Esophagus muscularis mucosa (tissue), 4 donors: ENCODE measurements around the gene SPAG16. TPM values are rescaled to one million over a fixed set of nuclear protein-coding genes. Genes with fewer than 3 reads are reported as not detected.

Source experiments
- DNase-seq: peaks from one replicate; pipeline ENCODE4 v3.0.0-alpha.2; 2017; ENCODE audit errors: extremely low spot score
- H3K27ac ChIP-seq, 4 donors: fragments of 200-600 bp; sonication (generic); replicated peaks in 1 of 4; 1 replicate in 3 of 4; 2 replicates in 1 of 4; pipeline ENCODE4 v1.5.1; 2016 to 2019; ENCODE audit warnings: mild to moderate bottlenecking in 1 of 4
- H3K27me3 ChIP-seq, 4 donors: fragments of 200-600 bp; sonication (generic); one replicate each; pipeline versions ENCODE4 v1.5.1 to v1.6.0; 2016 to 2019
- H3K36me3 ChIP-seq, 4 donors: fragments of 200-600 bp; sonication (generic); one replicate each; pipeline ENCODE4 v1.5.1; 2016 to 2019
- H3K4me1 ChIP-seq, 4 donors: fragments of 200-600 bp; sonication (generic); one replicate each; pipeline ENCODE4 v1.5.1; 2016 to 2019
- H3K4me3 ChIP-seq, 4 donors: fragments of 200-600 bp; sonication (generic); 1 replicate in 2 of 4; 2 replicates in 2 of 4; pipeline ENCODE4 v1.5.1; 2016 to 2019; ENCODE audit warnings: mild to moderate bottlenecking in 4 of 4, moderate library complexity in 1 of 4
- H3K9me3 ChIP-seq, 4 donors: fragments of 200-600 bp; sonication (generic); 1 replicate in 3 of 4; 2 replicates in 1 of 4; pipeline ENCODE4 v1.5.1; 2016 to 2019
- CTCF ChIP-seq, 3 experiments: fragments of 200-600 bp in 2 of 3; fragments of 450-650 bp in 1 of 3; sonication (generic) in 2 of 3; IDR thresholded peaks; one replicate each; pipeline ENCODE4 v1.5.1; 2017 to 2019; ENCODE audit warnings: antibody characterized with exemption in 3 of 3, mild to moderate bottlenecking in 2 of 3, moderate library complexity in 1 of 3
- EP300 ChIP-seq: sonication (generic); formaldehyde crosslinking; IDR thresholded peaks from one replicate; pipeline ENCODE4 v1.6.1; 2017; ENCODE audit warnings: antibody characterized with exemption
- POLR2A ChIP-seq: fragments of 450-650 bp; IDR thresholded peaks from one replicate; pipeline ENCODE4 v1.6.1; 2017; ENCODE audit warnings: antibody characterized with exemption, moderate library complexity, mild to moderate bottlenecking, low read depth
- POLR2AphosphoS5 ChIP-seq, 2 donors: sonication (generic); formaldehyde crosslinking; IDR thresholded peaks; one replicate each; pipeline ENCODE4 v1.6.1; 2017; ENCODE audit warnings: antibody characterized with exemption in 2 of 2
- WGBS: methylation state at CpG from one replicate; pipeline ENCODE4 v1.1.5; 2018; 5-methylcytosine and 5-hydroxymethylcytosine counted together
- intact Hi-C: fragments of 100-400 bp; cut with DNase I; formaldehyde crosslinking; loops from one replicate; pipeline ENCODE4 v1.15.1; 2023
- total RNA-seq, 4 donors: library from RNA; depleted of rRNA; stranded (reverse); fragments of >200 nt; gene quantifications; one replicate each; pipeline versions ENCODE4 v1.1.0 to v1.2.1, GENCODE V29; 2016

The SPAG16 gene
- total RNA-seq, 4 donors from 2014 or later: 26.8 to 36.1 (median 31.0) TPM

- DNase-seq: no peak
- Histone ChIP-seq H3K4me1 (no peaks in the 10 kb centered on the region), H3K27me3 (no peaks in the 10 kb centered on the region), H3K27ac (no peak overlapping the region), H3K4me3 (no peak overlapping the region), H3K36me3 (no peaks in the 10 kb centered on the region), H3K9me3 (no peaks in the 10 kb centered on the region)
- intact Hi-C loops: no loop called here
- TF ChIP-seq POLR2AphosphoS5 (IDR thresholded peaks at IDR 0.05) (no peak), CTCF (IDR thresholded peaks at IDR 0.05) (no peak), POLR2A (no peak), EP300 (no peak)
These were observed 205.8 kb downstream of the SPAG16 start for GRCh38 chr2:213490087-213490486.

- no peak for TF ChIP-seq CTCF (IDR thresholded peaks at IDR 0.05)
- no peak for TF ChIP-seq POLR2A
- no peak for TF ChIP-seq EP300
- TF ChIP-seq POLR2AphosphoS5 (IDR thresholded peaks at IDR 0.05): no peak
- 81% methylated on average over 1 of the region's 1 CpG for WGBS
- no peak for DNase-seq
These were observed 207.1 kb downstream of the SPAG16 start for GRCh38 chr2:213491376-213491775.

GRCh38 chr2:213496226-213496625, 212.0 kb downstream of the SPAG16 start:
- DNase-seq: no peak
- TF ChIP-seq POLR2AphosphoS5 (IDR thresholded peaks at IDR 0.05) (no peak), CTCF (IDR thresholded peaks at IDR 0.05) (no peak), POLR2A (no peak), EP300 (no peak)
- Histone ChIP-seq H3K27ac (no peak overlapping the region), H3K27me3 (no peaks in the 10 kb centered on the region), H3K9me3 (no peaks in the 10 kb centered on the region), H3K4me1 (no peaks in the 10 kb centered on the region), H3K4me3 (no peak overlapping the region), H3K36me3 (no peaks in the 10 kb centered on the region)
- WGBS: 63% methylated on average over 2 of the region's 2 CpGs
- intact Hi-C loops: no loop called here

More at GRCh38 chr2:213491376-213491775, 207.1 kb downstream of the SPAG16 start:
- H3K9me3 ChIP-seq: no peaks in the 10 kb centered on the region
- H3K27ac ChIP-seq: no peak overlapping the region
- intact Hi-C loops: no loop called here
- no peak overlapping the region for H3K4me3 ChIP-seq
- no peaks in the 10 kb centered on the region for H3K27me3 ChIP-seq
- H3K4me1 ChIP-seq: no peaks in the 10 kb centered on the region
- H3K36me3 ChIP-seq: no peaks in the 10 kb centered on the region

GRCh38 chr2:213500881-213501280, 216.6 kb downstream of the SPAG16 start:
- DNase-seq: no peak
- Histone ChIP-seq H3K4me1 (no peaks in the 10 kb centered on the region), H3K9me3 (no peaks in the 10 kb centered on the region), H3K27me3 (no peaks in the 10 kb centered on the region), H3K27ac (no peak overlapping the region), H3K36me3 (no peaks in the 10 kb centered on the region), H3K4me3 (no peak overlapping the region)
- TF ChIP-seq POLR2AphosphoS5 (IDR thresholded peaks at IDR 0.05) (no peak), EP300 (no peak), POLR2A (no peak), CTCF (IDR thresholded peaks at IDR 0.05) (no peak)
- intact Hi-C loops: no loop called here
- 81% methylated on average over 1 of the region's 1 CpG for WGBS

GRCh38 chr2:213524164-213524563, 239.9 kb downstream of the SPAG16 start:
- Histone ChIP-seq H3K36me3 (no peaks in the 10 kb centered on the region), H3K27ac (no peak overlapping the region), H3K27me3 (no peaks in the 10 kb centered on the region), H3K9me3 (peaks cover 0 to 12% (median 3%) of the 10 kb centered on the region in 4 donors), H3K4me3 (no peak overlapping the region), H3K4me1 (no peaks in the 10 kb centered on the region)
- no peak for DNase-seq
- TF ChIP-seq CTCF (IDR thresholded peaks at IDR 0.05) (no peak), EP300 (no peak), POLR2AphosphoS5 (IDR thresholded peaks at IDR 0.05) (no peak), POLR2A (no peak)
- intact Hi-C loops: no loop called here
